ENCODE measurements around the gene TGIF1. TPM values are rescaled to one million over a fixed set of nuclear protein-coding genes. Genes with fewer than 3 reads are reported as not detected.

Gene TGIF1
- polyA plus RNA-seq, 1 donor from 2014 or later, result 3.6 TPM

- Histone ChIP-seq H3K27ac (ENCODE audit: low read length) (no peak overlapping the region), H3K9me2 (ENCODE audit: insufficient read depth, low read length) (no peaks in the 10 kb centered on the region), H3K36me3 (ENCODE audit: insufficient read depth, low read length) (no peaks in the 10 kb centered on the region), H3F3A (ENCODE audit: insufficient read depth, low read length, poor library complexity, severe bottlenecking) (no peaks in the 10 kb centered on the region), H3K4me3 (ENCODE audit: low read length) (no peak overlapping the region), H3K9me3 (ENCODE audit: low read length) (no peaks in the 10 kb centered on the region), H4K20me1 (ENCODE audit: insufficient read depth) (no peaks in the 10 kb centered on the region), H2AFZ (ENCODE audit: low read depth, low read length) (no peak overlapping the region), H3K27me3 (ENCODE audit: insufficient read depth, low read depth, low read length) (no peaks in the 10 kb centered on the region), H3K79me2 (replicated peaks; ENCODE audit: insufficient read depth, low read length) (no peaks in the 10 kb centered on the region), H3K4me2 (ENCODE audit: low read length) (no peak overlapping the region), H3K9ac (ENCODE audit: low read length) (no peak overlapping the region)
- no peak for TF ChIP-seq RAD21 (conservative IDR thresholded peaks at IDR 0.05)
- no peak for TF ChIP-seq EP300 (conservative IDR thresholded peaks at IDR 0.05; ENCODE audit: poor library complexity, severe bottlenecking)
- TF ChIP-seq POLR2AphosphoS5 (IDR thresholded peaks at IDR 0.05), result no peak
Observed at GRCh38 chr18:3434685-3435084, 15.3 kb upstream of the TGIF1 start.

GRCh38 chr18:3440341-3440740, 9.6 kb upstream of the TGIF1 start:
- H4K20me1 ChIP-seq (ENCODE audit: insufficient read depth), result no peaks in the 10 kb centered on the region
- no peaks in the 10 kb centered on the region for H3K36me3 ChIP-seq (ENCODE audit: insufficient read depth, low read length)
- H3K27me3 ChIP-seq (ENCODE audit: insufficient read depth, low read depth, low read length), result no peaks in the 10 kb centered on the region
- no peak overlapping the region for H3K27ac ChIP-seq (ENCODE audit: low read length)
- TF ChIP-seq CTCF (IDR thresholded peaks at IDR 0.05; ENCODE audit: poor library complexity, severe bottlenecking) (no peak), RAD21 (conservative IDR thresholded peaks at IDR 0.05) (no peak), SMC3 (conservative IDR thresholded peaks at IDR 0.05; ENCODE audit: poor library complexity) (no peak), EZH2 (IDR thresholded peaks at IDR 0.05; ENCODE audit: borderline replicate concordance, insufficient read depth, low read length, poor library complexity, severe bottlenecking) (no peak), EP300 (conservative IDR thresholded peaks at IDR 0.05; ENCODE audit: poor library complexity, severe bottlenecking) (no peak), POLR2AphosphoS5 (IDR thresholded peaks at IDR 0.05) (no peak), MXI1 (conservative IDR thresholded peaks at IDR 0.05; ENCODE audit: poor library complexity, severe bottlenecking) (no peak), REST (IDR thresholded peaks at IDR 0.05; ENCODE audit: borderline replicate concordance) (no peak)
- no peaks in the 10 kb centered on the region for H3K9me2 ChIP-seq (ENCODE audit: insufficient read depth, low read length)
- no peaks in the 10 kb centered on the region for H3F3A ChIP-seq (ENCODE audit: insufficient read depth, low read length, poor library complexity, severe bottlenecking)
- no peak overlapping the region for H3K9ac ChIP-seq (ENCODE audit: low read length)
- H3K79me2 ChIP-seq (replicated peaks; ENCODE audit: insufficient read depth, low read length), result no peaks in the 10 kb centered on the region
- H3K9me3 ChIP-seq (ENCODE audit: low read length), result no peaks in the 10 kb centered on the region
- no peak overlapping the region for H3K4me2 ChIP-seq (ENCODE audit: low read length)
- H3K4me3 ChIP-seq (ENCODE audit: low read length), result no peak overlapping the region
- H2AFZ ChIP-seq (ENCODE audit: low read depth, low read length), result no peak overlapping the region

GRCh38 chr18:3441290-3441689, 8.7 kb upstream of the TGIF1 start:
- H3K4me2 ChIP-seq (ENCODE audit: low read length), result no peak overlapping the region
- H3F3A ChIP-seq (ENCODE audit: insufficient read depth, low read length, poor library complexity, severe bottlenecking), result no peaks in the 10 kb centered on the region
- no peak overlapping the region for H3K9ac ChIP-seq (ENCODE audit: low read length)
- H3K4me3 ChIP-seq (ENCODE audit: low read length), result no peak overlapping the region
- H3K27ac ChIP-seq (ENCODE audit: low read length), result no peak overlapping the region
- no peaks in the 10 kb centered on the region for H3K9me2 ChIP-seq (ENCODE audit: insufficient read depth, low read length)
- no peak for TF ChIP-seq CTCF (IDR thresholded peaks at IDR 0.05; ENCODE audit: poor library complexity, severe bottlenecking)
- TF ChIP-seq REST (IDR thresholded peaks at IDR 0.05; ENCODE audit: borderline replicate concordance), result no peak
- TF ChIP-seq TAF1 (IDR thresholded peaks at IDR 0.05; ENCODE audit: low read depth), result no peak
- TF ChIP-seq POLR2AphosphoS5 (IDR thresholded peaks at IDR 0.05), result no peak
- TF ChIP-seq MXI1 (conservative IDR thresholded peaks at IDR 0.05; ENCODE audit: poor library complexity, severe bottlenecking), result no peak
- TF ChIP-seq SMC3 (conservative IDR thresholded peaks at IDR 0.05; ENCODE audit: poor library complexity), result no peak
- H4K20me1 ChIP-seq (ENCODE audit: insufficient read depth), result no peaks in the 10 kb centered on the region
- no peaks in the 10 kb centered on the region for H3K27me3 ChIP-seq (ENCODE audit: insufficient read depth, low read depth, low read length)
- no peaks in the 10 kb centered on the region for H3K36me3 ChIP-seq (ENCODE audit: insufficient read depth, low read length)
- no peaks in the 10 kb centered on the region for H3K79me2 ChIP-seq (replicated peaks; ENCODE audit: insufficient read depth, low read length)
- H3K9me3 ChIP-seq (ENCODE audit: low read length), result no peaks in the 10 kb centered on the region
- H2AFZ ChIP-seq (ENCODE audit: low read depth, low read length), result no peak overlapping the region

All from neural cell (in vitro differentiated cells).